ENCODE measurements around the gene CHSY1. TPM values are rescaled to one million over a fixed set of nuclear protein-coding genes. Genes with fewer than 3 reads are reported as not detected.
A peak's percentile ranks its signal among the peaks of the same experiment; 100 is the strongest.

CHSY1 gene
- total and polyA plus RNA-seq, 2 experiments from 2014 or later: 5.2 to 31.3 TPM

DNA sequence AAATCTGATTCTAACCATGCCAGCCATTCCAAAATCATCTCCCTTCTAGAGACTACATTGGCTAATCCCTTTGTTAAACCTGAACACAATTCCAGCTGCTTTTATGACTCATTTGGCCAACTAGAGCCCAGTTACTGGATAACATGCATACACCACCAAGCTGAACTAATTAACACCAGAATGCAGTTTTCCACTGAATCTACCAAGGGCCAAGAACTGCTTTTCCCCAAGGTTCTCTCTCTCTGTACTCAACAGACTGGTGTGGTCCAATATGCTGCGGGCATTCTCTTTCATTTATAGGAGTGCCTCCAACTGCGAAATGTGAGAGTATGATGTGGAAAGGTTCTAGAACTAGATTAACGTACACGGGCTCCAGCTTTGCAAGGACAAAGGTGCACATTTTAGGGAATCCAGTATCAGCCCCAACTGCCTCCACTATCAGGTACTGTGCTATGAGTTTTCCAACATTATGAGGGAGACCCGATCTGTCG is 1.5 kb downstream of the CHSY1 start:
- Histone ChIP-seq H3K4me2 (ENCODE audit: unreplicated experiment) (peak overlapping the region; percentile 96), H3F3A (ENCODE audit: insufficient read depth) (peaks cover 27% of the 10 kb centered on the region), H4K20me1 (ENCODE audit: insufficient read depth) (0 out of 2 replicates have a peak, but pooled peaks cover 6% of the 10 kb centered on the region), H3K79me2 (ENCODE audit: insufficient read depth) (peaks cover 62% of the 10 kb centered on the region), H2AFZ (peak overlapping the region; percentile 55), H3K9me2 (ENCODE audit: insufficient read depth) (no peaks in the 10 kb centered on the region), H3K9ac (peak overlapping the region; percentile 92), H3K4me3 (peak overlapping the region; percentile 90), H3K36me3 (ENCODE audit: low read depth) (no peaks in the 10 kb centered on the region), H3K27ac (peak overlapping the region; percentile 91), H3K9me3 (ENCODE audit: low read depth) (no peaks in the 10 kb centered on the region), H3K27me3 (replicated peaks; ENCODE audit: insufficient read depth) (no peaks in the 10 kb centered on the region), H3K4me1 (ENCODE audit: insufficient read depth) (peaks cover 24% of the 10 kb centered on the region)
- in situ Hi-C loops (cut with MboI): loop anchor here (10.0 to 25.0 kb wide), 2 partner anchors 166 to 338 kb away; partner anchors contain the start of gene LRRK1
- WGBS, 2 experiments (ENCODE audit: low coverage in 1 of 2, low lambda C conversion rate in 2 of 2, missing lambda C conversion rate in 2 of 2): 0 to 1% methylated on average over 6 of the region's 6 CpGs
- TF ChIP-seq EZH2 (IDR thresholded peaks at IDR 0.05; ENCODE audit: insufficient read depth, poor library complexity, severe bottlenecking): no peak
- TF ChIP-seq EZH2phosphoT487 (IDR thresholded peaks at IDR 0.05; ENCODE audit: insufficient read depth, low read depth): no peak
- DNase-seq: peak; percentile 90

DNA sequence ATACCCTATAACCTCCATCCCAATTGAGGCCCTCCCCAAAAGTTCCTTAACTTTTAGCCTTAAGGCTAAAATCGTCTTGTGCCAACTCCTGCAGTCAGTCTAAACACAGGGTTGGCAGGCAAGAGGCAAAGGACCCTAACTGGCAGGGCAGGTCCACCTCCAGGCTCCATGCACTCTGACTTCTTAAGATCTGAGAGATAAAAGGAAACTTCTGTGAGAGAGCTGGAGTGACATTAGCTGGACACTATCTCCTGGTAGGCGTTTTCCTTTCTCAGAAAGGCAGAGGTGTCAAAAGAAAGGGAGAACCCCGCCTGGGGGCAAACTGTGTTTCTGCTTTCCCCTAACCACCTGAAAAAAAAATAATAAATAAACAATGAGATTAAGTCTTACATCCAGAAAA is 3.6 kb downstream of the CHSY1 start:
- DNase-seq: no peak
- no peak overlapping the region for H3K9ac ChIP-seq
- H3F3A ChIP-seq (ENCODE audit: insufficient read depth): peaks cover 27% of the 10 kb centered on the region
- no peaks in the 10 kb centered on the region for H3K9me3 ChIP-seq (ENCODE audit: low read depth)
- H3K36me3 ChIP-seq (ENCODE audit: low read depth): no peaks in the 10 kb centered on the region
- H3K4me3 ChIP-seq: no peak overlapping the region
- H2AFZ ChIP-seq: no peak overlapping the region
- TF ChIP-seq EZH2phosphoT487 (IDR thresholded peaks at IDR 0.05; ENCODE audit: insufficient read depth, low read depth): no peak
- no peak for TF ChIP-seq EZH2 (IDR thresholded peaks at IDR 0.05; ENCODE audit: insufficient read depth, poor library complexity, severe bottlenecking)
- no peak overlapping the region for H3K4me2 ChIP-seq (ENCODE audit: unreplicated experiment)
- no peak overlapping the region for H3K27ac ChIP-seq
- peaks cover 6% of the 10 kb centered on the region; the same call in 1 of the 2 replicates for H4K20me1 ChIP-seq (ENCODE audit: insufficient read depth)
- H3K27me3 ChIP-seq (replicated peaks; ENCODE audit: insufficient read depth): no peaks in the 10 kb centered on the region
- H3K4me1 ChIP-seq (ENCODE audit: insufficient read depth): peaks cover 18% of the 10 kb centered on the region
- in situ Hi-C loops (cut with MboI): no loop called here
- no peaks in the 10 kb centered on the region for H3K9me2 ChIP-seq (ENCODE audit: insufficient read depth)
- H3K79me2 ChIP-seq (ENCODE audit: insufficient read depth): peaks cover 81% of the 10 kb centered on the region
- WGBS, 2 experiments (ENCODE audit: low coverage in 1 of 2, low lambda C conversion rate in 2 of 2, missing lambda C conversion rate in 2 of 2): 79 to 83% methylated on average over 3 of the region's 3 CpGs

DNA sequence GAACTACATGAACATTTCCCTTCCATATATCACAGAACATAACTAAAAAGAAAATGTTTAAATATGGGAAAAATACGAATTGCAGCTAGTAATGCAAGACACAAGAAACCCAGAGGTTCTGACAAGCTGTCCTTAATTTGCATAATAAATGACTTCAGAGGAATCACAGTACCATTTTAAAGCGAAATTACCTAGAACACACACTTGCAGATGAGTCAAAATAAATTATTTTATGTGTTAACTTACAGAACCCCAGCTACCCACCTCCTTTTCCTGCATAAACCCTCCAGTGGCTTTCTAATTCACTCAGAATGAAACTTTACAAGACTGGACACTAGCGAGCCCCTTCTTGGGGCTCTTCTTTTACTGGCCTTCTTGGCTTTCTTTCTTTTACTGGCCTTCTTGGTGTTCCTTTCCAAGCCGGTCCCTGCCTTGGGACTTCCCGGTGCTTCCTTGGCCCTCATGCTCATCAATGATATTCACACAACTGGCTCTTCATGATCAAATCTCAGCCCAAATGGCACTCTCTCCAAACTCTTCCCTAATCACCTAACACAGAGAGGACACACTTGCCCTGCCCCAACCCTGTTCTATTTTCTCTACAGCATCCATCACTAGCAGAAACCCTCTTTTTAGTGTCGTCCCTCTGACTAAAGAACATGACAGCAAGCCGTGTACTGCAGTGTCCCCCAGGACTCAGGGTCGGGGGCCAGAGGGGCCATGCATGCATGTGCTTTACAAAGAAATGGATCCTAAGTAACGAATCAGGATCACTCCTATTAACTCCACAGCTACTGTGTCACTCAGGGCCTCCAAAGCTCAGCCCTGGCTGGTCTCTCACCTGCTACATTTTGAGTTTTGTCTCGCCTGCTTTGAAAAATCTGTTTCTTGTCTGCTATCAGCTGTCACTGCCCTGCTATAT is 4.8 kb downstream of the CHSY1 start:
- peaks cover 90% of the 10 kb centered on the region for H3K79me2 ChIP-seq (ENCODE audit: insufficient read depth)
- TF ChIP-seq EZH2phosphoT487 (IDR thresholded peaks at IDR 0.05; ENCODE audit: insufficient read depth, low read depth) (no peak), EZH2 (IDR thresholded peaks at IDR 0.05; ENCODE audit: insufficient read depth, poor library complexity, severe bottlenecking) (no peak)
- H3F3A ChIP-seq (ENCODE audit: insufficient read depth): peaks cover 28% of the 10 kb centered on the region
- H2AFZ ChIP-seq: no peak overlapping the region
- in situ Hi-C loops (cut with MboI): no loop called here
- H3K9me2 ChIP-seq (ENCODE audit: insufficient read depth): no peaks in the 10 kb centered on the region
- no peak overlapping the region for H3K27ac ChIP-seq
- H3K4me3 ChIP-seq: no peak overlapping the region
- WGBS, 2 experiments (ENCODE audit: low coverage in 1 of 2, low lambda C conversion rate in 2 of 2, missing lambda C conversion rate in 2 of 2): 76 to 82% methylated on average over 10 of the region's 10 CpGs
- no peak overlapping the region for H3K9ac ChIP-seq
- no peaks in the 10 kb centered on the region for H3K9me3 ChIP-seq (ENCODE audit: low read depth)
- peaks cover 24% of the 10 kb centered on the region for H3K4me1 ChIP-seq (ENCODE audit: insufficient read depth)
- no peaks in the 10 kb centered on the region for H3K27me3 ChIP-seq (replicated peaks; ENCODE audit: insufficient read depth)
- DNase-seq: no peak
- peaks cover 6% of the 10 kb centered on the region; the same call in 1 of the 2 replicates for H4K20me1 ChIP-seq (ENCODE audit: insufficient read depth)
- H3K36me3 ChIP-seq (ENCODE audit: low read depth): no peaks in the 10 kb centered on the region
- no peak overlapping the region for H3K4me2 ChIP-seq (ENCODE audit: unreplicated experiment)

DNA sequence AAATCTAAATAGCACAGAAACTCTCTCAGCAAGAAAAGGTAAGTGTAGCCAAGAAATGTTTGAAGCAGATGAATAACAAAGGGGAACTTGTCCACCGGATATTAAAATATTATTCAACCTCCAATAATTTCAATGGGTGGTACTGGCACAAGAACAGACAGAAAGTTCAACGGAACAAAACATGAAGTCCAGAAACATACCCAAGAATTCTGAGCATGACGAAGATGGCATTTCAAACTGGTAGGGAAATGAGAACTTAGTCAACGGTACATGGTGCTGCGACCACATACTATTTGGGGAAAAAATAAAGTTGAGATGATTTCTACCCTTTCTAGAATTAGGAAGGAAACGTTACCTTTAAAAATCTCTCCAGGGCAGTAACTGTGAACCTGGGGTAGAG is 5.5 kb downstream of the CHSY1 start:
- H3K27ac ChIP-seq: no peak overlapping the region
- no peak overlapping the region for H3K4me2 ChIP-seq (ENCODE audit: unreplicated experiment)
- H3K9me2 ChIP-seq (ENCODE audit: insufficient read depth): no peaks in the 10 kb centered on the region
- no peak overlapping the region for H3K4me3 ChIP-seq
- H3K9me3 ChIP-seq (ENCODE audit: low read depth): no peaks in the 10 kb centered on the region
- H4K20me1 ChIP-seq (ENCODE audit: insufficient read depth): peaks cover 6% of the 10 kb centered on the region; the same call in 1 of the 2 replicates
- H2AFZ ChIP-seq: no peak overlapping the region
- WGBS, 2 experiments (ENCODE audit: low coverage in 1 of 2, low lambda C conversion rate in 2 of 2, missing lambda C conversion rate in 2 of 2): 63 to 64% methylated on average over 6 of the region's 6 CpGs
- no peaks in the 10 kb centered on the region for H3K36me3 ChIP-seq (ENCODE audit: low read depth)
- TF ChIP-seq EZH2 (IDR thresholded peaks at IDR 0.05; ENCODE audit: insufficient read depth, poor library complexity, severe bottlenecking) (no peak), EZH2phosphoT487 (IDR thresholded peaks at IDR 0.05; ENCODE audit: insufficient read depth, low read depth) (no peak)
- no peak for DNase-seq
- peaks cover 28% of the 10 kb centered on the region for H3K4me1 ChIP-seq (ENCODE audit: insufficient read depth)
- in situ Hi-C loops (cut with MboI): no loop called here
- peaks cover 97% of the 10 kb centered on the region for H3K79me2 ChIP-seq (ENCODE audit: insufficient read depth)
- no peak overlapping the region for H3K9ac ChIP-seq
- H3F3A ChIP-seq (ENCODE audit: insufficient read depth): peaks cover 32% of the 10 kb centered on the region
- no peaks in the 10 kb centered on the region for H3K27me3 ChIP-seq (replicated peaks; ENCODE audit: insufficient read depth)

All from GM23248 (cell line).